LoVo (cell line): ENCODE data around the gene PPARG.

Source experiments
- DNase-seq: peaks from one replicate; pipeline ENCODE4 v3.0.0-alpha.2; 2016; ENCODE audit warnings: low spot score

PPARG gene

GRCh38 chr3:12345141-12345561, 56.3 kb downstream of the PPARG start:
- DNase-seq: peak; percentile 63

- DNase-seq: no peak
Observed at GRCh38 chr3:12345584-12346494, 57.0 kb downstream of the PPARG start.

- no peak for DNase-seq
Observed at GRCh38 chr3:12347301-12347700, 58.4 kb downstream of the PPARG start.

GRCh38 chr3:12349895-12350811, 61.3 kb downstream of the PPARG start:
- no peak for DNase-seq

- no peak for DNase-seq
Observed at GRCh38 chr3:12351145-12351544, 62.3 kb downstream of the PPARG start.

GRCh38 chr3:12352253-12352652, 63.4 kb downstream of the PPARG start:
- DNase-seq: no peak

GRCh38 chr3:12352755-12353154, 63.9 kb downstream of the PPARG start:
- no peak for DNase-seq

GRCh38 chr3:12353796-12354525, 65.1 kb downstream of the PPARG start:
- DNase-seq: no peak

GRCh38 chr3:12356175-12356574, 67.3 kb downstream of the PPARG start:
- no peak for DNase-seq

GRCh38 chr3:12356996-12357395, 68.1 kb downstream of the PPARG start:
- DNase-seq: no peak

- no peak for DNase-seq
Observed at GRCh38 chr3:12357456-12357855, 68.6 kb downstream of the PPARG start.

GRCh38 chr3:12363397-12364195, 74.7 kb downstream of the PPARG start:
- DNase-seq: no peak

GRCh38 chr3:12367346-12367745, 78.5 kb downstream of the PPARG start:
- no peak for DNase-seq

GRCh38 chr3:12369029-12369428, 80.2 kb downstream of the PPARG start:
- no peak for DNase-seq

GRCh38 chr3:12369598-12369997, 80.7 kb downstream of the PPARG start:
- no peak for DNase-seq

GRCh38 chr3:12370758-12371157, 81.9 kb downstream of the PPARG start:
- peak; percentile 70 for DNase-seq

- DNase-seq: no peak
Observed at GRCh38 chr3:12371525-12372140, 82.8 kb downstream of the PPARG start.

GRCh38 chr3:12372741-12373280, 83.9 kb downstream of the PPARG start:
- DNase-seq: no peak

- DNase-seq: no peak
Observed at GRCh38 chr3:12375572-12375971, 86.7 kb downstream of the PPARG start.

GRCh38 chr3:12379640-12380429, 91.0 kb downstream of the PPARG start:
- no peak for DNase-seq
